SK-N-SH (cell line): ENCODE measurements around the gene RPE. TPM values are rescaled to one million over a fixed set of nuclear protein-coding genes. Genes with fewer than 3 reads are reported as not detected.

Source experiments
- CTCF ChIA-PET: fragments of 300-600, 350-600 bp; formaldehyde crosslinking; extraction: SDS; loops from one replicate; lab custom pipeline; 2021; lab: Yijun Ruan, JAX
- POLR2A ChIA-PET: fragments of 350-600 bp; sonication (Branson Sonifier 250); formaldehyde crosslinking; extraction: SDS; loops from one replicate; lab custom pipeline; 2020; ENCODE audit warnings: antibody characterized with exemption, inconsistent platforms; lab: Yijun Ruan, JAX
- DNase-seq: peaks from one replicate; pipeline ENCODE4 v3.0.0; 2012
- H2AFZ ChIP-seq: fragments of 200-600 bp; sonication (generic); 2 replicates; pipeline ENCODE4 v1.8.1; 2016; ENCODE audit warnings: antibody characterized with exemption, mild to moderate bottlenecking, low read depth
- H3F3A ChIP-seq: fragments of 200-600 bp; sonication (generic); replicated peaks from 2 replicates; pipeline ENCODE3; 2016; ENCODE audit warnings: antibody characterized with exemption, mild to moderate bottlenecking; ENCODE audit not compliant: insufficient read depth
- H3K27ac ChIP-seq, 2 experiments: fragments of 200-500 bp in 1 of 2; fragments of 200-600 bp in 1 of 2; sonication (Bioruptor generic) in 1 of 2; sonication (generic), shearing (Covaris generic) in 1 of 2; 2 replicates each; pipeline versions ENCODE4 v1.5.1 to v1.6.1; 2014 to 2016; ENCODE audit warnings: low read depth in 2 of 2, inconsistent platforms in 1 of 2, low read length in 1 of 2, mild to moderate bottlenecking in 1 of 2, mixed read lengths in 1 of 2
- H3K27me3 ChIP-seq: fragments of 200-600 bp; sonication (generic), shearing (Covaris generic); 2 replicates; pipeline ENCODE4 v1.6.1; 2016; ENCODE audit warnings: mixed run types; ENCODE audit not compliant: insufficient read depth
- H3K36me3 ChIP-seq, 2 experiments: fragments of 200-500 bp in 1 of 2; fragments of 200-600 bp in 1 of 2; sonication (Bioruptor generic) in 1 of 2; sonication (generic) in 1 of 2; replicated peaks in 1 of 2; 2 replicates each; pipeline versions ENCODE3 to v1.5.1; 2014 to 2016; ENCODE audit warnings: low read length in 1 of 2, mild to moderate bottlenecking in 1 of 2; ENCODE audit not compliant: insufficient read depth in 2 of 2, control insufficient read depth in 1 of 2
- H3K4me1 ChIP-seq, 2 experiments: fragments of 200-500 bp in 1 of 2; fragments of 200-600 bp in 1 of 2; sonication (Bioruptor generic) in 1 of 2; sonication (generic), shearing (Covaris generic) in 1 of 2; 2 replicates each; pipeline versions ENCODE4 v1.5.1 to v1.6.1; 2014 to 2016; ENCODE audit warnings: low read depth in 1 of 2, low read length in 1 of 2, mixed run types in 1 of 2; ENCODE audit not compliant: insufficient read depth in 2 of 2, control insufficient read depth in 1 of 2
- H3K4me2 ChIP-seq: fragments of 200-600 bp; sonication (generic), shearing (Covaris generic); 2 replicates; pipeline ENCODE4 v1.6.1; 2017; ENCODE audit warnings: mixed run types
- H3K4me3 ChIP-seq, 2 experiments: fragments of 200-500 bp in 1 of 2; fragments of 200-600 bp in 1 of 2; sonication (Bioruptor generic) in 1 of 2; sonication (generic), shearing (Covaris generic) in 1 of 2; 2 replicates each; pipeline versions ENCODE4 v1.5.1 to v1.8.1; 2014 to 2016; ENCODE audit warnings: low read depth in 2 of 2, inconsistent platforms in 1 of 2, low read length in 1 of 2, mild to moderate bottlenecking in 1 of 2, mixed read lengths in 1 of 2, moderate library complexity in 1 of 2
- H3K79me2 ChIP-seq: fragments of 200-600 bp; sonication (generic); 2 replicates; pipeline ENCODE4 v1.8.1; 2017; ENCODE audit warnings: mild to moderate bottlenecking; ENCODE audit not compliant: insufficient read depth
- H3K9ac ChIP-seq: fragments of 200-600 bp; sonication (generic); 2 replicates; pipeline ENCODE4 v1.6.1; 2017; ENCODE audit warnings: mixed run types
- H3K9me2 ChIP-seq: fragments of 200-600 bp; sonication (generic); 2 replicates; pipeline ENCODE4 v1.6.1; 2017; ENCODE audit warnings: mixed run types
- H3K9me3 ChIP-seq: fragments of 200-600 bp; sonication (generic); 2 replicates; pipeline ENCODE4 v1.6.1; 2017; ENCODE audit warnings: mixed run types, mild to moderate bottlenecking, moderate library complexity
- H4K20me1 ChIP-seq: fragments of 200-600 bp; sonication (generic); 2 replicates; pipeline ENCODE4 v1.6.1; 2017; ENCODE audit warnings: mild to moderate bottlenecking, mixed run types; ENCODE audit not compliant: insufficient read depth
- ELF1 ChIP-seq: IDR thresholded peaks from 2 replicates; pipeline ENCODE4 v1.4.0; 2012
- EZH2phosphoT487 ChIP-seq: fragments of 200-600 bp; sonication (generic); IDR thresholded peaks from 2 replicates; pipeline ENCODE4 v1.6.1; 2017; ENCODE audit warnings: low read depth, mixed run types, mild to moderate bottlenecking, antibody characterized with exemption, moderate library complexity, borderline replicate concordance
- FOXJ3 ChIP-seq: sonication (generic); formaldehyde crosslinking; IDR thresholded peaks from 2 replicates; pipeline ENCODE4 v1.5.1; 2020; ENCODE audit warnings: mild to moderate bottlenecking, missing genetic modification reagents
- FOXM1 ChIP-seq: IDR thresholded peaks from 2 replicates; pipeline ENCODE4 v1.4.0; 2012; ENCODE audit warnings: low read depth, mild to moderate bottlenecking
- GATA2 ChIP-seq: sonication (generic); formaldehyde crosslinking; IDR thresholded peaks from 2 replicates; pipeline ENCODE4 v1.5.0; 2020; ENCODE audit warnings: mild to moderate bottlenecking, missing genetic modification reagents
- IRF3 ChIP-seq: fragments of 150-350 bp; IDR thresholded peaks from 2 replicates; pipeline ENCODE4 v1.6.1; 2016; ENCODE audit warnings: mild to moderate bottlenecking, low read depth, low read length
- MAX ChIP-seq: IDR thresholded peaks from 2 replicates; pipeline ENCODE4 v1.4.0; 2012; ENCODE audit warnings: low read depth
- MXI1 ChIP-seq: IDR thresholded peaks from 2 replicates; pipeline ENCODE4 v1.6.1; 2012; ENCODE audit warnings: mild to moderate bottlenecking, low read depth, low read length, improper control_type of control experiment
- NFIC ChIP-seq: IDR thresholded peaks from 2 replicates; pipeline ENCODE4 v1.4.0; 2012; ENCODE audit warnings: borderline replicate concordance
- NRF1 ChIP-seq: IDR thresholded peaks from 2 replicates; pipeline ENCODE4 v1.6.1; 2012; ENCODE audit warnings: low read depth, mild to moderate bottlenecking, low read length
- POLR2AphosphoS5 ChIP-seq: IDR thresholded peaks from 2 replicates; pipeline ENCODE4 v1.6.1; 2012; ENCODE audit warnings: low read depth, low read length
- RAD21 ChIP-seq: IDR thresholded peaks from 2 replicates; pipeline ENCODE4 v1.6.1; 2012; ENCODE audit warnings: mild to moderate bottlenecking, low read length
- RFX5 ChIP-seq: IDR thresholded peaks from 2 replicates; pipeline ENCODE4 v1.6.1; 2012; ENCODE audit warnings: mild to moderate bottlenecking, improper control_type of control experiment, low read length
- RXRA ChIP-seq: IDR thresholded peaks from 2 replicates; pipeline ENCODE4 v1.4.0; 2012; ENCODE audit warnings: low read depth, mild to moderate bottlenecking, borderline replicate concordance
- SIN3A ChIP-seq: IDR thresholded peaks from 2 replicates; pipeline ENCODE4 v1.6.1; 2012; ENCODE audit warnings: low read depth, mild to moderate bottlenecking, low read length, moderate library complexity, borderline replicate concordance
- TAF1 ChIP-seq: IDR thresholded peaks from 2 replicates; pipeline ENCODE4 v1.6.1; 2012; ENCODE audit warnings: low read depth, mild to moderate bottlenecking, low read length, moderate library complexity, borderline replicate concordance
- TEAD4 ChIP-seq: IDR thresholded peaks from 2 replicates; pipeline ENCODE4 v1.4.0; 2012; ENCODE audit warnings: mild to moderate bottlenecking, borderline replicate concordance; ENCODE audit not compliant: insufficient read depth
- YY1 ChIP-seq: IDR thresholded peaks from 2 replicates; pipeline ENCODE4 v1.4.0; 2012; ENCODE audit warnings: low read depth, mild to moderate bottlenecking
- ZBTB33 ChIP-seq: IDR thresholded peaks from 2 replicates; pipeline ENCODE4 v1.4.0; 2012; ENCODE audit warnings: low read depth, borderline replicate concordance
- WGBS: methylation state at CpG from one replicate; pipeline ENCODE4 v1.1.6; 2017; ENCODE audit warnings: low lambda C conversion rate; 5-methylcytosine and 5-hydroxymethylcytosine counted together
- polyA plus RNA-seq, 3 experiments: library from polyadenylated mRNA; depleted of rRNA; stranded (reverse); fragments of >200 nt; gene quantifications; 2 replicates each; pipeline ENCODE4 v1.2.3, GENCODE V29; 2012

The RPE gene
- polyA plus RNA-seq, 1 of the 3 experiments (the other 2 are of a cell fraction): 62.9 TPM

- no peak for TF ChIP-seq TAF1
These were observed 31.7 kb upstream of the RPE start (continued) for GRCh38 chr2:209970711-209971110.

- Histone ChIP-seq H2AFZ (no peak overlapping the region), H4K20me1 (no peaks in the 10 kb centered on the region), H3K9ac (no peak overlapping the region), H3K4me1 (no peaks in the 10 kb centered on the region), H3F3A (no peaks in the 10 kb centered on the region), H3K36me3 (no peaks in the 10 kb centered on the region), H3K27ac (no peak overlapping the region), H3K4me3 (no peak overlapping the region), H3K9me2 (no peaks in the 10 kb centered on the region), H3K27me3 (no peaks in the 10 kb centered on the region), H3K79me2 (no peaks in the 10 kb centered on the region), H3K4me2 (no peak overlapping the region), H3K9me3 (no peaks in the 10 kb centered on the region)
- CTCF ChIA-PET: interaction anchor here (1.3 to 1.9 kb wide), 3 partner anchors 12 to 222 kb away, joined by 3 to 5 read pairs (median 4); no protein-coding TSS in a partner anchor
- TF ChIP-seq TAF1: no peak
- TF ChIP-seq ZBTB33: no peak
- TF ChIP-seq YY1: no peak
- no peak for TF ChIP-seq POLR2AphosphoS5
- TF ChIP-seq RAD21: no peak
- no peak for TF ChIP-seq TEAD4
- no peak for TF ChIP-seq ELF1
- no peak for TF ChIP-seq GATA2
- TF ChIP-seq RFX5: no peak
- TF ChIP-seq MAX: no peak
- no peak for TF ChIP-seq NRF1
- TF ChIP-seq EZH2phosphoT487: no peak
- TF ChIP-seq NFIC: no peak
- TF ChIP-seq FOXJ3 (CRISPR knock-in tag): no peak
- no peak for TF ChIP-seq RXRA
- no peak for TF ChIP-seq MXI1
- no peak for TF ChIP-seq SIN3A
- TF ChIP-seq IRF3: no peak
- TF ChIP-seq FOXM1: no peak
- POLR2A ChIA-PET: no interaction called here
- DNase-seq: no peak
- WGBS: 18% methylated on average over 1 of the region's 1 CpG
These were observed 29.1 kb upstream of the RPE start for GRCh38 chr2:209973328-209973727.
